HG03064 (cell line): ENCODE measurements around the gene DLG5.

ENCODE experiments used
- ATAC-seq: cut with Tn5 transposase; IDR thresholded peaks from one replicate; pipeline ENCODE4 v1.9.1; 2021; ENCODE audit warnings: low read depth; ENCODE audit not compliant: unreplicated experiment

Gene DLG5

GRCh38 chr10:77850620-77851231, 75.8 kb downstream of the DLG5 start:
- no peak for ATAC-seq

DNA sequence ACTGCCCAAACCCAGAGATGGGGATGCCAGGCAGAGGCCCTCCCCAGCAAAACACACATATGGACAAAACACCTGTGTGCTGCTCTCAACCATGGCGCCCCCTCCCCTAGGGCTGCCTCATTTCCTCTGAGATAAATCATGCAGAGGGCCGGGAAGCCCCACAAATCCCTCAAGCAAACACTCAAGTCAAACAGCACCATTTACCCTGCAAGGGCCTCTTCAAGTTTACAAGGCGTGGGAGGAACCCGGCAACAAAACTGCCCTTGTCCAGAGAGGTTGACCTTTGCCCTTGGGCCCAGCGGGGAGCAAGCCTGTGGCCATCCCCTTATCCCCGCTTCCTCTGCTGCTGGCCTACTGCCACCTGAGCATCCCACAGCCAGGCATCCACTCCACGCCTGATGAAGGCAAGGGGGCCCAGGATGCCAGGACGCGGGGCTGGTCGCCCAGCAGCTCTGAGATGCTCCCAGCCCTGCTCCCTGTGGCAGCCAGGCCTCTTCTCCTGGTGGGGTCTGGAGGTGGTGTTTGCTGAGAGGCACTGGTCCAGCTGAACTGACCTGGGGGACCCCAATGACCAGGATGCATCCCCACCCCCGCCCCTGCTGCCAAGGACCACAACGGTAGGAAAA, 77.4 kb downstream of the DLG5 start:
- no peak for ATAC-seq

GRCh38 chr10:77846718-77847311, 79.7 kb downstream of the DLG5 start:
- ATAC-seq: no peak

- ATAC-seq: no peak
Measured at GRCh38 chr10:77845451-77845850, 81.1 kb downstream of the DLG5 start.

DNA sequence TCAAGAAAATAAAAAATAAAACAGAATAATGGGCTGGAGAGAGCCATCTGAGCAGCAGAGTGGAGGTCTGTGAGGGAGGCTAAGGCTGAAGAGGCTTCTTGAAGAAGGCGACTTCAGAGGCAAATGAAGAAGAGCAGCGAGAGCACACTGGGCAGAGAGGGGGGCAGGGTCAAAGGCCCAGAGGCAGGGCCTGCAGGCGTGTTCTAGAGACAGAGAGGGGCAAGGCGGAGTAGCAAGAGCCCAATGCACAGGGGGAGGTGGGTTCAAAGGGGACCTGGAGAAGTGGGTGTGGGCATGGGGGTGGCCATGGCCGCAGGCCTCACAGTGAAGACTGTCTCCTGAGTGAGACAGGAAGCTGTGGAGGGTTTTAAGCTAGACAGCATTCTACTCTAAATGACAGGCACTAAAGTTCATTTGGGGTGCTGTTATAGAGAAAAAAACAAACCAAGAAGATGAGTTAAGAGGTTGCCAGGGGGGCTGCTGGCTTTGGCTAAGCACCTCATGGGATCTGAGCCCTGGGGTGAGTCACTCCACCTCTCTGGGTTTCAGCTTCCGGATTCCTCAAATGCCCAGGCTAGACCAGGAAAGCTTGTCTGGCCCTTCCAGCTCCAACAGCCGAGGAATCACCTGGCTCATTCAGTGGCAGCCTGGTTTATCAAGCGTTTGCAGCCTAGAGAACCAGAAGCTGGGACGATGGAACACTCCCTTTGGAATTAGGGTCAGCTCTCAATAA, 81.7 kb downstream of the DLG5 start:
- ATAC-seq: no peak

DNA sequence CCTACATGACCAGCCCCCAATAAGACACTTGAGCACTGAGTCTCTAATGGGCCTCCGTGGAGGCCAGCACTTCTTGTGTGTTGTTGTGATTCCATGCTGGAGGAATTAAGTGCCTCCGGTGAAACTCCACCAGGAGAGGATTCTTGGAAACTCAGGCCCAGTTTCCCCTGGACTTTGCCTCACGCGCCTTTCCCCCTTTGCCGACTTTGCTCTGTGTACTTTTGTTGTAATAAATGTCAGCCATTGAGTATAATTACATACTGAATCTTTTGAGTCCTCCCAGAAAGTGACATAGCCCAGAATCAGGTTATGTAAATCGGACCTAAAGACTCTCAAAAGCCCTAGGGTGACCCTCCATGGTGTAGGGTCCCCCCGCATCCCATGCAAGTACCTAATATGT, 82.4 kb downstream of the DLG5 start:
- no peak for ATAC-seq

DNA sequence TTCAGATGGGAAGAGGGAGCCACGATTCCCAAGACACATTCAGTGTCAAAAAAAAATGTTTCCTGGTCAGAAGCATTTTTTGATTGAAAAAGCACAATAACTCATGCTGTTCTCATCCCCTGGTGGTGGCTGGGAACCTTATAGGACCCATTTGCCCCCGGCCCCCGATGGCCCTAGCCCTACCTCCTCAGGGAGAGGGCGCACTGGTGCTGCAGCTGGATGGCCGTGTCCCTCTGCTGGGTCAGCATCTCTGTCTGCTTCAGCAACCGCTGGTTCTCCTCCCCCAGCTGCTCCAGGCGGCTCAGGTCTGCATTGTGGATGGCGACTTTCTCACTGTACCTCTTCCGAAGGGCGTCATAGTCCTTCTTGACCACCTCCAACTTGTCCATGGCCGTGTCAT, 83.3 kb downstream of the DLG5 start:
- ATAC-seq: no peak

GRCh38 chr10:77842652-77843212, 83.8 kb downstream of the DLG5 start:
- no peak for ATAC-seq

DNA sequence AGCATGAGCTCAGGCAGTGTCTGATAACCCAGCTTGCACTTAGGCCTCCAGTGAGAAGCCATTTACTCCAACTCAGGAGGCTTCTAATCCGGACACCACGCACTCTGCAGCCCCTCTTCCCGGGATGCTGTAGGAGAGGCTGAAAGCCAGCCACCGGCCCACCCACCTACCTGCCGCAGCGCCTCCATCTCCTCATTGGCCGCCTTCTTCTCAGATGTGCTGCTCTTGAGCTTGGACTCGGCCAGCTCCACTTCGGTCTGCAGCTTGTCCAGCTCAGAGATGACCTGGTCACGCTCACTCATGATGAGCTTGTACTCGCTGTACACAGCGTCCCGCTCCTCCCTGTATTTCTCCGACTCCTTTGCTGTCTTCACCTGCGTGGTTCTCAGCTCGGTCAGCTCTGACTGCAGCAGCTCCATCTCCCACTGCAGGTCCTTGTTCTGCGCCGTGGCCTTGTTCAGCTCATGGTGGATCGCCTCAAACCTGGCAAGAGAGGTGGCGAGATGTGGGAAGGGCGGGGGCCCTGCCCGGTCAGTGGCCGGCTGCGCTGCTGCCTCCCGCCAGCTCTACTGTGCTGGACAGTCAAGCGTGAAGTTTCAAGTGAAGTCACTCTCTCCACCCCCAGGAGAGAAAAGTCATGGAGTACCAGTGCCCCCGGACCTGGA, 84.7 kb downstream of the DLG5 start:
- ATAC-seq: no peak

GRCh38 chr10:77840636-77841035, 85.9 kb downstream of the DLG5 start:
- ATAC-seq: no peak

DNA sequence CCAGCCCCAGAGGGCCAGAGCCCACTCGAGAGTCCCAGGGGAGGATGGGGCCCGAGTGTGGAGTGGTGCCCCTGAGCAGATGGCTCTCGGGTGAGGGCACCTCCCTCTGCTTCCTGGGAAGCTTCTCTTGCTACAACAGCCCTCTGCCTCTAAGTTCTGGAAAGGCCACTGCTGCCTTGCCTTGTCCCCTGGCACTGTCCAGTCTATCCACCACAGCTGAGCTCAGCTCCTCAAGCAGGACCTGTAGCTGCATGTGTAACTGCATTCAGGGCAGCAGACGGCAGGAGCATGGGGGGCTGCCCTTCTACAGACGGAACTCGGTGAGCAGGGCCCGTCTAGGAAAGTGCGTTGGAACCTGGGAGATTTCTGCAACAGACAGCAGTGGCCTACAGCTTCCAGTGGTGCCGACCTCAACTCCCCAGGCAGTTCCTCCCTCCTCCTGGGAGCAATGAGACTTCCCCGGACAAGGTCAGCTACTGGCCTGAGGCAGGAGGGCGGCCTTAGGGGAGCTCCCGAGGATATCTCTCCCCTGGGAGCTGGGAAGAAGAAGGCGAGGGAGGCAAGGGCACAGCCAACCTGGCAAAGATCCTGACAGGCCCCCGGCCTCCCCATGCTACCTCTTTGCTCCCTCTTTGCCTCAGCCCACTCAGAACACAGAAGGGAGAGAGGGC, 88.5 kb downstream of the DLG5 start:
- no peak for ATAC-seq

DNA sequence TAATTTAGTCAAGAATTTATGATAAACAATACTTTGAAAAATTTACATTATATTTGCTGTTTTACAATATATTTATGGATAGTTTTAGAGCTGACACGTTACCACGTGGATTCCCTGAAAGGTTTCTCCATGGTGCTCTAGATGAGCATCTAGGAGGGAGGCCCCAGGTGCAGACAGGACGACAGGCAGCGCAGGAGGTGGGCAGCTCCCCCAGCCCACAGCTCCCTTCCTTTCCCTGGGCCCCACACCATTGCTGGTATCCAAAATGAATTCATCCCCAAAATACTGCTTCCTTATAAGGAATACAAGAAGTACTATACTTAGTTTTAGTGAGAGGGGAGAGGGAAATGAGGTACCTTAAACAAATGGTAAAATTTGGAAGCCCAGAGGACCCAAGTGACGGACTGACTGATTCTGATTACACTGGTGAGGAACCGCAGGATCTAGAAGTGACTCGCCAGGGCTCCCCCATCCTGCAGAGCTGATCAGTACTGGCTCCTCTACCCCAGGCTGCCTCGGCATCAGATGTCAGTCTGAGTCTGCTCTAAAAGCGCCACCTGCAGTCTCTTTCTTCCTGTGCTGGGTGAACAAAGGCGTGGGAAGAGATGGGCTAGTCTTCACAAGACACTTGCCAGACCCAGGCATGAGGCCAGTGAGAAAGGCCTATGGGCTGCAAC, 89.2 kb downstream of the DLG5 start:
- ATAC-seq: peak; percentile 88

GRCh38 chr10:77836299-77836820, 90.2 kb downstream of the DLG5 start:
- no peak for ATAC-seq

DNA sequence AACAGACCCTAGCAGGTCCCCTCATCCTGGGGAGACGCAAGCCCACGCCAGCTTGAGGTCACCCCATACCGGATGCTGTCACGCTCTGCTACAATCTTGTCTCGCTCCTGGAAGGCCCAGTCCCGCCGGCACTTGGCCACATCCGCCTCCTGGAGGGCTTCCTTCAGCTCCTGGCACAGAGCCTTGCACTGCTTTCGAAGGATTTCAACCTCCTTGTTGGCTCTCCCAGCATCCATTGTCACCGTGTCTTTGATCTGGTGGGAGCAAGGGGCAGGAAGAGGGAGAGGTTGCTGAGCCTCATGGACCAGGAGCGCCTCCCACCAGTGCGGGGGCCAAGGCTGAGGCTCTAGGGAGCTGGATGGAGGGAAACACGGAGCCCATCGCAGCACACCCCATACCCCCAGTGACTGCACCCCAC, 90.9 kb downstream of the DLG5 start:
- no peak for ATAC-seq

DNA sequence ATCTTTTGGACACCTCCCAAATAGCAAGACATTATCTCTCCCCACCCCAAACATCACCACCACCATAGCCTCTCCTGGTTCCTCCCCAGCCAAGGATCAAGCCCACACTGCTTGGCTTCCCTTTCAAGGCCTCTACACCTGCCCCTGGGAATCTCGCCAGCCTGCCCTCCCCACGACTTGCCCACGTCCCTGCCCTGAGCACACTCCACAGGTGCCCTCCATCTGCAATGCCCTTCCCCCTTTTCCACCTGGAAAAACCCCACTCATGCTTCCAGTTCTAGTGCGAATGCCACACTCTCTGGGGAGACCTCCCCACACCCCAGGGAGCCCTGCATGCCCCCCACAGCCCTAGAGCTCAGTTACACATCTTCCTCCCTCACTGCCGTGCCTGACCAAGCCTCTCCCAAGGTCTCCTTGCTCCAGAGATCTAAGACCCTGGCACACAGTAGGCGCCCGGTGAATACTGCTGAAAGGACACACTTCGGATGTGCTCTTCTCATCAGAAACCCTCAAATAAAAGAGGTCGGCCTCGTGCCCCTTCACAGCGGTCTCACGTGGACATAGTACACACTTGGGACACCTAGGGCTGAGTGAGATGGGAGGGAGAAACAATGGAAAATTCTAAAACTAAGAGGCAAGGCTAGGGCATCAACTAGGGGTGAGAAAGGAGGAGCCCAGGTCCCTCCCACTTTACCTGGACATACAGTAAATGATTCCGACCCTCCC, 91.4 kb downstream of the DLG5 start:
- ATAC-seq: no peak

DNA sequence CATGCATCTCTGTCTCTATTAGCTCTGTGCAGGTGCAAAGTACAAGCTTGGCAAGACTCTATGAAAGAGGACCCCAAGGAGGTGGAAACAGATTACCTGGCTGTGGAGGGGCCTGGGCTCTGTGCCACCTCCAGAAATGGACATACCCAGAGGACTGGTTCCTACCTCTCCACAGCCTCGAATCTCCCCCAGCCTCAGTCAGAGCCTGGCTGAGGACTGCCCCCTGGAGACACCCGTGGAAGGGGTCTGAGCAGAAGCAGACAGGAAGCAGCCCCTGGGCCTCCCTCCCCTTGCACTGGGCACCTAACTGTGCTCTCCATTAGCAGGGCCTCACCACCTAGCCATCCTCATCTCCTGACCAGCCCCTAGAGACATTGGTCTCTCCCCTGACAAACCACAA, 92.0 kb downstream of the DLG5 start:
- ATAC-seq: no peak

DNA sequence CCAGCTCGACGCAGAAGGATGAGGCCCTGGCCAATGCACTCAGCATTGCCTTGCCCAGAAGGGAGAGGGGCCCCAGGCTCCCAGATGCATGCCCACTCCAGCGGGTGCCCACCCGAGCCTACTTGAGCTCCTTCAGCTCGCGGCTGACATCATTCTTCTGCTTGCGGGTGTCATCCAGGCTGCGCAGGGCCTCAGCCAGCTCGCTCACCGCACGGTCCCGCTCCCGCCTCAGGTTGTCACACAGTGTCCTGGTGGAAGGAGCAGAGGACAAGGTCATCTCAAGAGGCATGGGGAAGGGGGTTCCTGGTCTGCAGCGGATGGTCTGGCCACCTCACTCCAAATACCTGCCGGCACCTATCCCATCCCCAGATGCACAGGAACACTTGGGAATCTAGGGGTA, 92.8 kb downstream of the DLG5 start:
- no peak for ATAC-seq

DNA sequence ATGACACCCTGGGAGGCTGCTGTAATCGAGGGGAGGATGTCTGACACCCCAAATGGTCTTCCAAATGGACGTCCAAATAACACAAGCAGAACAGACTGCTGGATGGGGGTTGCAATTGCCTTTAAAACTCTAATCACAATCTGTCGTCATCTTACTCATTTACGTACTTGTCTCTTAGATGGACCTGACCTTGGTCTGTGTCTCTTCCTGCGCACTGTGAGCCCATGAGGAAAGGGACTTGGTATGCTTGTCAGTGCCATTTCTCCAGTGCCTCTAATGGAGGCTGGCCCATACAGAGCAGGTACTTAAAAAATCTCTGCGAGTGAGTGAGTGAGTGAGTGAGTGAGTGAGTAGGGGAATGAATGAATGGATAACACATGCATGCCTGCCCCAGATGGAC, 93.3 kb downstream of the DLG5 start:
- no peak for ATAC-seq

GRCh38 chr10:77832238-77832637, 94.3 kb downstream of the DLG5 start:
- no peak for ATAC-seq
